WTC11 (cell line): ENCODE data around the gene SEMG2. TPM values are rescaled to one million over a fixed set of nuclear protein-coding genes. Genes with fewer than 3 reads are reported as not detected.

Experiments used
- ATAC-seq: fragments of 200-7000 bp; cut with Tn5 transposase; 2 replicates; pipeline ENCODE4 v1.10.0; 2021; ENCODE audit warnings: mild to moderate bottlenecking, moderate library complexity
- CTCF ChIA-PET: fragments of 300-600 bp; sonication (Branson Sonifier 250); formaldehyde crosslinking; loops from one replicate; lab custom pipeline; 2021; ENCODE audit warnings: antibody characterized with exemption; lab: Charles Lee
- POLR2A ChIA-PET: fragments of 350-600 bp; sonication (Branson Sonifier 250); formaldehyde crosslinking; loops from one replicate; lab custom pipeline; 2021; ENCODE audit warnings: antibody characterized with exemption; lab: Charles Lee
- DNase-seq: peaks from one replicate; pipeline ENCODE4 v3.0.0; 2021; ENCODE audit warnings: low spot score
- H3K27ac Mint-ChIP-seq: 2 replicates; pipeline ENCODE4 v1.8.0; 2021; ENCODE audit warnings: mixed read lengths
- H3K27me3 Mint-ChIP-seq: 2 replicates; pipeline ENCODE4 v1.8.0; 2021; ENCODE audit warnings: low read depth, mild to moderate bottlenecking, moderate library complexity, mixed read lengths
- H3K36me3 Mint-ChIP-seq: 2 replicates; pipeline ENCODE4 v1.8.0; 2021; ENCODE audit warnings: mixed read lengths
- H3K4me1 Mint-ChIP-seq: 2 replicates; pipeline ENCODE4 v1.8.0; 2022; ENCODE audit warnings: mixed read lengths
- H3K4me3 Mint-ChIP-seq: 2 replicates; pipeline ENCODE4 v1.8.0; 2021; ENCODE audit warnings: mild to moderate bottlenecking, moderate library complexity, mixed read lengths
- H3K9me3 Mint-ChIP-seq: 2 replicates; pipeline ENCODE4 v1.8.0; 2021; ENCODE audit warnings: mixed read lengths
- ATF1 ChIP-seq: sonication (generic); formaldehyde crosslinking; IDR thresholded peaks from 2 replicates; pipeline ENCODE4 v1.8.1; 2023; ENCODE audit warnings: mild to moderate bottlenecking, moderate library complexity, missing genetic modification reagents
- ELF4 ChIP-seq: sonication (generic); formaldehyde crosslinking; IDR thresholded peaks from 2 replicates; pipeline ENCODE4 v1.8.1; 2022; ENCODE audit warnings: low read depth, mild to moderate bottlenecking, moderate library complexity, missing genetic modification reagents
- FOXJ3 ChIP-seq: sonication (generic); formaldehyde crosslinking; IDR thresholded peaks from 2 replicates; pipeline ENCODE4 v1.9.0; 2021; ENCODE audit warnings: missing genetic modification reagents, mild to moderate bottlenecking, borderline replicate concordance
- FOXK1 ChIP-seq: sonication (generic); formaldehyde crosslinking; IDR thresholded peaks from 2 replicates; pipeline ENCODE4 v1.8.0; 2022; ENCODE audit warnings: mild to moderate bottlenecking, moderate library complexity, missing genetic modification reagents
- FOXP1 ChIP-seq: sonication (generic); formaldehyde crosslinking; IDR thresholded peaks from 2 replicates; pipeline ENCODE4 v1.8.0; 2022; ENCODE audit warnings: missing genetic modification reagents, mild to moderate bottlenecking, moderate library complexity, borderline replicate concordance
- IRF2 ChIP-seq: sonication (generic); formaldehyde crosslinking; IDR thresholded peaks from 2 replicates; pipeline ENCODE4 v1.8.0; 2022; ENCODE audit warnings: low read depth, missing genetic modification reagents, borderline replicate concordance
- MYBL2 ChIP-seq: sonication (generic); formaldehyde crosslinking; IDR thresholded peaks from 2 replicates; pipeline ENCODE4 v1.8.1; 2023; ENCODE audit warnings: mild to moderate bottlenecking, moderate library complexity, missing genetic modification reagents
- NFATC4 ChIP-seq: fragments of 250-450 bp; sonication (Bioruptor Pico); IDR thresholded peaks from 2 replicates; pipeline ENCODE4 v1.9.0; 2021; ENCODE audit warnings: mild to moderate bottlenecking
- NFYB ChIP-seq: sonication (generic); formaldehyde crosslinking; conservative IDR thresholded peaks from 2 replicates; pipeline ENCODE4 v1.8.0; 2022; ENCODE audit warnings: low read depth, missing genetic modification reagents
- NR1H2 ChIP-seq: sonication (generic); formaldehyde crosslinking; IDR thresholded peaks from 2 replicates; pipeline ENCODE4 v1.9.0; 2021; ENCODE audit warnings: mild to moderate bottlenecking, moderate library complexity, missing genetic modification reagents
- NR2C2 ChIP-seq: sonication (generic); formaldehyde crosslinking; IDR thresholded peaks from 2 replicates; pipeline ENCODE4 v1.8.0; 2022; ENCODE audit warnings: mild to moderate bottlenecking, missing genetic modification reagents
- NR3C1 ChIP-seq: sonication (generic); formaldehyde crosslinking; conservative IDR thresholded peaks from 2 replicates; pipeline ENCODE4 v1.8.1; 2023; ENCODE audit warnings: low read depth, mild to moderate bottlenecking, missing genetic modification reagents
- RORB ChIP-seq: fragments of 250-450 bp; sonication (Bioruptor Pico); IDR thresholded peaks from 2 replicates; pipeline ENCODE4 v1.9.0; 2021; ENCODE audit warnings: mild to moderate bottlenecking
- TEAD4 ChIP-seq: sonication (generic); formaldehyde crosslinking; IDR thresholded peaks from 2 replicates; pipeline ENCODE4 v1.8.0; 2022; ENCODE audit warnings: mild to moderate bottlenecking, missing genetic modification reagents
- ZBTB21 ChIP-seq: sonication (generic); formaldehyde crosslinking; IDR thresholded peaks from 2 replicates; pipeline ENCODE4 v1.8.1; 2023; ENCODE audit warnings: mild to moderate bottlenecking, missing genetic modification reagents, borderline replicate concordance
- ZNF121 ChIP-seq: sonication (generic); formaldehyde crosslinking; IDR thresholded peaks from 2 replicates; pipeline ENCODE4 v1.8.0; 2023; ENCODE audit warnings: missing genetic modification reagents
- ZNF396 ChIP-seq: fragments of 250-450 bp; sonication (Bioruptor Pico); IDR thresholded peaks from 2 replicates; pipeline ENCODE4 v1.8.0; 2021; ENCODE audit warnings: mild to moderate bottlenecking, moderate library complexity, borderline replicate concordance
- ZNF423 ChIP-seq: fragments of 250-450 bp; sonication (Bioruptor Pico); IDR thresholded peaks from 2 replicates; pipeline ENCODE4 v2.1.2; 2022; ENCODE audit warnings: mild to moderate bottlenecking, moderate library complexity
- total RNA-seq: library from RNA; stranded (reverse); gene quantifications from 3 replicates; pipeline ENCODE4 v1.2.3, GENCODE V29; 2021
- TF ChIP-seq, protein P1 (sequence below): fragments of 250-450 bp; sonication (Bioruptor Pico); IDR thresholded peaks from 2 replicates; pipeline ENCODE4 v1.9.0; 2021; ENCODE audit warnings: mild to moderate bottlenecking, borderline replicate concordance
- TF ChIP-seq, protein P2 (sequence below): sonication (generic); formaldehyde crosslinking; IDR thresholded peaks from 2 replicates; pipeline ENCODE4 v1.8.1; 2022; ENCODE audit warnings: low read depth, mild to moderate bottlenecking, moderate library complexity, missing genetic modification reagents, borderline replicate concordance
- TF ChIP-seq, protein P3 (sequence below): sonication (generic); formaldehyde crosslinking; IDR thresholded peaks from 2 replicates; pipeline ENCODE4 v1.8.0; 2022; ENCODE audit warnings: mild to moderate bottlenecking, missing genetic modification reagents
- TF ChIP-seq, protein P4 (sequence below): sonication (generic); formaldehyde crosslinking; IDR thresholded peaks from 2 replicates; pipeline ENCODE4 v1.8.1; 2022; ENCODE audit warnings: low read depth, missing genetic modification reagents, borderline replicate concordance
- TF ChIP-seq, protein P5 (sequence below): sonication (generic); formaldehyde crosslinking; IDR thresholded peaks from 2 replicates; pipeline ENCODE4 v1.8.0; 2022; ENCODE audit warnings: missing genetic modification reagents

SEMG2 gene
- total RNA-seq, 1 experiment from 2014 or later, result not detected

DNA sequence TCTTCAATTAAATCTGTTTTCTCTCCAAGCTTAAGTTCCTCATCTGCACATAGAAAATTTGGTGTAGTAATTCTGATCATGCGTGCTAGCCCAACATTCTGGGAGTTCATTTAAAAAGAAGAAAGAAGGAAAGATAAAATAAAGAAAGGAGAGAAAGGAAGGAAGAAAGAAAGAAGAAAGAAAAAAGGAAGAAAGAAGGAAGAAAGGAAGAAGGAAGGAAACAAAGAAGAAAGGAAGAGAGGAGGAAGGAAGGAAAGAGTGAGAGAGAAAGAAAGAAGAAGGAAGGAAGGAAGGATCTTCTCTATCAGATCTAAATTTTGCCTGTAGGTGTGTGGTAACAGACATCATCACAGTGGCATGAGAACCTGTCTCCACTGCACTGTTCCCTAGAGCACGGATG lies 17.0 kb downstream of the SEMG2 start:
- Mint-ChIP-seq H3K27ac (no peak overlapping the region), H3K9me3 (no peaks in the 10 kb centered on the region), H3K36me3 (no peaks in the 10 kb centered on the region), H3K27me3 (peaks cover 10% of the 10 kb centered on the region), H3K4me3 (no peak overlapping the region), H3K4me1 (no peaks in the 10 kb centered on the region)
- TF ChIP-seq ELF4 (CRISPR knock-in tag) (no peak), ZNF121 (CRISPR knock-in tag) (no peak), MYBL2 (no peak), FOXK1 (CRISPR knock-in tag) (no peak), NFATC4 (CRISPR knock-in tag) (no peak), NR2C2 (CRISPR knock-in tag) (no peak), ZNF423 (no peak), ZNF396 (CRISPR knock-in tag) (no peak), NFYB (no peak), NR1H2 (no peak)
- TF ChIP-seq, protein P1, sequence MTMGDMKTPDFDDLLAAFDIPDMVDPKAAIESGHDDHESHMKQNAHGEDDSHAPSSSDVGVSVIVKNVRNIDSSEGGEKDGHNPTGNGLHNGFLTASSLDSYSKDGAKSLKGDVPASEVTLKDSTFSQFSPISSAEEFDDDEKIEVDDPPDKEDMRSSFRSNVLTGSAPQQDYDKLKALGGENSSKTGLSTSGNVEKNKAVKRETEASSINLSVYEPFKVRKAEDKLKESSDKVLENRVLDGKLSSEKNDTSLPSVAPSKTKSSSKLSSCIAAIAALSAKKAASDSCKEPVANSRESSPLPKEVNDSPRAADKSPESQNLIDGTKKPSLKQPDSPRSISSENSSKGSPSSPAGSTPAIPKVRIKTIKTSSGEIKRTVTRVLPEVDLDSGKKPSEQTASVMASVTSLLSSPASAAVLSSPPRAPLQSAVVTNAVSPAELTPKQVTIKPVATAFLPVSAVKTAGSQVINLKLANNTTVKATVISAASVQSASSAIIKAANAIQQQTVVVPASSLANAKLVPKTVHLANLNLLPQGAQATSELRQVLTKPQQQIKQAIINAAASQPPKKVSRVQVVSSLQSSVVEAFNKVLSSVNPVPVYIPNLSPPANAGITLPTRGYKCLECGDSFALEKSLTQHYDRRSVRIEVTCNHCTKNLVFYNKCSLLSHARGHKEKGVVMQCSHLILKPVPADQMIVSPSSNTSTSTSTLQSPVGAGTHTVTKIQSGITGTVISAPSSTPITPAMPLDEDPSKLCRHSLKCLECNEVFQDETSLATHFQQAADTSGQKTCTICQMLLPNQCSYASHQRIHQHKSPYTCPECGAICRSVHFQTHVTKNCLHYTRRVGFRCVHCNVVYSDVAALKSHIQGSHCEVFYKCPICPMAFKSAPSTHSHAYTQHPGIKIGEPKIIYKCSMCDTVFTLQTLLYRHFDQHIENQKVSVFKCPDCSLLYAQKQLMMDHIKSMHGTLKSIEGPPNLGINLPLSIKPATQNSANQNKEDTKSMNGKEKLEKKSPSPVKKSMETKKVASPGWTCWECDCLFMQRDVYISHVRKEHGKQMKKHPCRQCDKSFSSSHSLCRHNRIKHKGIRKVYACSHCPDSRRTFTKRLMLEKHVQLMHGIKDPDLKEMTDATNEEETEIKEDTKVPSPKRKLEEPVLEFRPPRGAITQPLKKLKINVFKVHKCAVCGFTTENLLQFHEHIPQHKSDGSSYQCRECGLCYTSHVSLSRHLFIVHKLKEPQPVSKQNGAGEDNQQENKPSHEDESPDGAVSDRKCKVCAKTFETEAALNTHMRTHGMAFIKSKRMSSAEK (CRISPR knock-in tag), result no peak
- TF ChIP-seq, protein P2, sequence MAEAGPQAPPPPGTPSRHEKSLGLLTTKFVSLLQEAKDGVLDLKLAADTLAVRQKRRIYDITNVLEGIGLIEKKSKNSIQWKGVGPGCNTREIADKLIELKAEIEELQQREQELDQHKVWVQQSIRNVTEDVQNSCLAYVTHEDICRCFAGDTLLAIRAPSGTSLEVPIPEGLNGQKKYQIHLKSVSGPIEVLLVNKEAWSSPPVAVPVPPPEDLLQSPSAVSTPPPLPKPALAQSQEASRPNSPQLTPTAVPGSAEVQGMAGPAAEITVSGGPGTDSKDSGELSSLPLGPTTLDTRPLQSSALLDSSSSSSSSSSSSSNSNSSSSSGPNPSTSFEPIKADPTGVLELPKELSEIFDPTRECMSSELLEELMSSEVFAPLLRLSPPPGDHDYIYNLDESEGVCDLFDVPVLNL (CRISPR knock-in tag), result no peak
- TF ChIP-seq, protein P3, sequence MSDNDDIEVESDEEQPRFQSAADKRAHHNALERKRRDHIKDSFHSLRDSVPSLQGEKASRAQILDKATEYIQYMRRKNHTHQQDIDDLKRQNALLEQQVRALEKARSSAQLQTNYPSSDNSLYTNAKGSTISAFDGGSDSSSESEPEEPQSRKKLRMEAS (CRISPR knock-in tag), result no peak
- TF ChIP-seq, protein P4, sequence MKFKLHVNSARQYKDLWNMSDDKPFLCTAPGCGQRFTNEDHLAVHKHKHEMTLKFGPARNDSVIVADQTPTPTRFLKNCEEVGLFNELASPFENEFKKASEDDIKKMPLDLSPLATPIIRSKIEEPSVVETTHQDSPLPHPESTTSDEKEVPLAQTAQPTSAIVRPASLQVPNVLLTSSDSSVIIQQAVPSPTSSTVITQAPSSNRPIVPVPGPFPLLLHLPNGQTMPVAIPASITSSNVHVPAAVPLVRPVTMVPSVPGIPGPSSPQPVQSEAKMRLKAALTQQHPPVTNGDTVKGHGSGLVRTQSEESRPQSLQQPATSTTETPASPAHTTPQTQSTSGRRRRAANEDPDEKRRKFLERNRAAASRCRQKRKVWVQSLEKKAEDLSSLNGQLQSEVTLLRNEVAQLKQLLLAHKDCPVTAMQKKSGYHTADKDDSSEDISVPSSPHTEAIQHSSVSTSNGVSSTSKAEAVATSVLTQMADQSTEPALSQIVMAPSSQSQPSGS (CRISPR knock-in tag), result no peak
- DNase-seq (no peak), ATAC-seq (no peak)
- POLR2A ChIA-PET, result no interaction called here
- CTCF ChIA-PET, result interaction anchor here (0.8 to 2.0 kb wide), 3 partner anchors 9 to 109 kb away, joined by 3 to 7 read pairs (median 3); no protein-coding TSS in a partner anchor

DNA sequence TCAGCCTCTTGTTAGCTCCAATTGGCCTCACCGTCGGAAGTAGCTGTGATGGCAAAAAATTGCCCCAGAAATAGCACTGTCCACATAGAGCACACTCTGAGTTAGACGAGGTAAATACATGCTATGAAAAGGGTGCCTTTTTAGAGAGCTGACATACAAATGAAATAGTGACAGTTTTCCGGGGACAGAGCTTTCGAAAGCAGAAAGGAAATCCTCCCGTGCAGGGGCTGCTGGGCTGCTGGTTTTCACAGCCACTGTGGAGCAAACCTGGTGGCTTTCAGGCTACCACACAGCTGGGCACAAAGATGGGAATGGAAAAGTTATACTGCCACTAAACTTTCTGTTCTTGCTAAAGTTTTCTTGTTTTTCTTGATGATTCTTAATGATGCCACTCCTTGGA lies 24.9 kb downstream of the SEMG2 start:
- POLR2A ChIA-PET, result no interaction called here
- H3K27ac Mint-ChIP-seq, result no peak overlapping the region
- no peak for DNase-seq
- H3K36me3 Mint-ChIP-seq, result no peaks in the 10 kb centered on the region
- no peak overlapping the region for H3K4me3 Mint-ChIP-seq
- TF ChIP-seq ZBTB21 (no peak), IRF2 (CRISPR knock-in tag) (no peak), NR3C1 (CRISPR knock-in tag) (no peak), FOXJ3 (no peak), MYBL2 (no peak), ATF1 (no peak), FOXP1 (CRISPR knock-in tag) (no peak), RORB (CRISPR knock-in tag) (no peak), TEAD4 (CRISPR knock-in tag) (no peak)
- TF ChIP-seq, protein P5, sequence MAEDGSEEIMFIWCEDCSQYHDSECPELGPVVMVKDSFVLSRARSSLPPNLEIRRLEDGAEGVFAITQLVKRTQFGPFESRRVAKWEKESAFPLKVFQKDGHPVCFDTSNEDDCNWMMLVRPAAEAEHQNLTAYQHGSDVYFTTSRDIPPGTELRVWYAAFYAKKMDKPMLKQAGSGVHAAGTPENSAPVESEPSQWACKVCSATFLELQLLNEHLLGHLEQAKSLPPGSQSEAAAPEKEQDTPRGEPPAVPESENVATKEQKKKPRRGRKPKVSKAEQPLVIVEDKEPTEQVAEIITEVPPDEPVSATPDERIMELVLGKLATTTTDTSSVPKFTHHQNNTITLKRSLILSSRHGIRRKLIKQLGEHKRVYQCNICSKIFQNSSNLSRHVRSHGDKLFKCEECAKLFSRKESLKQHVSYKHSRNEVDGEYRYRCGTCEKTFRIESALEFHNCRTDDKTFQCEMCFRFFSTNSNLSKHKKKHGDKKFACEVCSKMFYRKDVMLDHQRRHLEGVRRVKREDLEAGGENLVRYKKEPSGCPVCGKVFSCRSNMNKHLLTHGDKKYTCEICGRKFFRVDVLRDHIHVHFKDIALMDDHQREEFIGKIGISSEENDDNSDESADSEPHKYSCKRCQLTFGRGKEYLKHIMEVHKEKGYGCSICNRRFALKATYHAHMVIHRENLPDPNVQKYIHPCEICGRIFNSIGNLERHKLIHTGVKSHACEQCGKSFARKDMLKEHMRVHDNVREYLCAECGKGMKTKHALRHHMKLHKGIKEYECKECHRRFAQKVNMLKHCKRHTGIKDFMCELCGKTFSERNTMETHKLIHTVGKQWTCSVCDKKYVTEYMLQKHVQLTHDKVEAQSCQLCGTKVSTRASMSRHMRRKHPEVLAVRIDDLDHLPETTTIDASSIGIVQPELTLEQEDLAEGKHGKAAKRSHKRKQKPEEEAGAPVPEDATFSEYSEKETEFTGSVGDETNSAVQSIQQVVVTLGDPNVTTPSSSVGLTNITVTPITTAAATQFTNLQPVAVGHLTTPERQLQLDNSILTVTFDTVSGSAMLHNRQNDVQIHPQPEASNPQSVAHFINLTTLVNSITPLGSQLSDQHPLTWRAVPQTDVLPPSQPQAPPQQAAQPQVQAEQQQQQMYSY (CRISPR knock-in tag), result no peak
- TF ChIP-seq, all 79 proteins: peak for 0
- no peak for ATAC-seq
- CTCF ChIA-PET, result interaction anchor here (0.7 to 3.4 kb wide), 5 partner anchors 13 to 66 kb away, joined by 3 to 13 read pairs (median 3); no protein-coding TSS in a partner anchor
- Mint-ChIP-seq H3K9me3 (no peaks in the 10 kb centered on the region), H3K4me1 (no peaks in the 10 kb centered on the region), H3K27me3 (peaks cover 18% of the 10 kb centered on the region)
